NCI-H1092 (cell line): ENCODE data around the gene LMX1B.
"Not testable (repeated sequence)": the region's sequence is repeated elsewhere in the genome, so short reads cannot be mapped to it uniquely, and the experiment has no call there.

Experiments
- DNase-seq: peaks from one replicate; lab custom pipeline; 2025; lab: John Stamatoyannopoulos, UW

Gene LMX1B

DNA sequence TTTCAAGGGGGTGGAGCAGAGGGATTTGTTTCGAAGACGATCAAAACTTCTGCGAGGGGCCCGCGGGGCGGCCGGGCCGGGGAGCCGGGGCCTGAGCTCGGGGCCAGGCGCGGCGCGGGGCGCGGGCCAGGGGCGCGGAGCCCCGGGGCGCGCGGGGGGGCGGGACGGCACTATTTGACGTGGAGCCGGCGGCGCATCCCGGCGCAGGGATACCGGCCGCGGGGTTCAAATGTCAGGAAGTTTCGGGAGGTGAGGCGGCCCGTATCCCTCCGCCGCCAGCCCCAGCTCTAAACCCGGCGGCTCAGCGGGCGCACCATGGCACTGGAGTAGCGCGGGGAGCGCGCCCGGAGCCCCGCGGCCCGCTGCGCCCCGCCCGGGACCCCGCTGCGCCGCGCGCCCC is at the start of gene LMX1B:
Gene LMX1B, plus strand, starts transcription at position 278 of the 400 bp plus-strand sequence. CDS start 522 bp downstream, outside the sequence.
- no peak for DNase-seq

DNA sequence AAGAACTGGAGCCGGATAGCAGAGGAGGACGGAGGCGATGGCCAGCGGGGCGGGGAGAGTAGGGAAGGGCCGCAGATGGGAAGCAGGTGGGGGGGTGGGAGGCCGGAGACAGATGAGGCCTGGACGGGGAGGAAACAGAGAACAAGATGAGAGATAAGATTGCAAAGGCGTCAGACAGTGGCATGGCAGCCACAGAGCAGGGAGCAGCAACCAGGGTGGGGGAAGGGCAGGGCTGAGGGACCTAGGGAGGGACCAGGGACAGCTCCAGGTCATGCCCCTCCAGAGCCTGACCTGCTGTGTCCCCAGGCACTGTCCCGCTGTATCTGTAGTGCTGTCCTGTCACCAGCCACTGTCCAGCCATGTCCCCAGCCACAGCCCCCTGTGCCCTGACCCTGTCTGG is 49.6 kb upstream of the LMX1B start:
- DNase-seq = no peak

DNA sequence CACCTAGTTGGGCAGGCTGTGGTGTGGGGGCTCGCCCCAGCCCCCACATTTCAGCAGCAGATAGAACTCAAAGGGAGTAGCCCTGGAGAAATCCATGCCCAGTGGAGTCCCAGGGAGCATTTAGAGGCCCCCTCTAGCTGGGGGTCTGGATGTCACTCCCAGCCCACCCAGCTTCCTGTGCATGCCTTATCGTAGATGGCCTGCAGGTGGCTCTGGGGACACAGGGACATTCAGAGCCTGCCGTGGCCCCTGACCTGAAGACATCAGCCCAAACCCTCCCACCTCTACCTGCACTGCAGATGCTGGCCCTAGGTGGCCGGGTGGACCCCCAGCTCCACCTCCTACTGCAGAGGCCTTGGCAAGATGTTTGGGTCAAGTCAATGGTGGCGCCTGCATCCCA is 49.0 kb upstream of the LMX1B start:
- no peak for DNase-seq

DNA sequence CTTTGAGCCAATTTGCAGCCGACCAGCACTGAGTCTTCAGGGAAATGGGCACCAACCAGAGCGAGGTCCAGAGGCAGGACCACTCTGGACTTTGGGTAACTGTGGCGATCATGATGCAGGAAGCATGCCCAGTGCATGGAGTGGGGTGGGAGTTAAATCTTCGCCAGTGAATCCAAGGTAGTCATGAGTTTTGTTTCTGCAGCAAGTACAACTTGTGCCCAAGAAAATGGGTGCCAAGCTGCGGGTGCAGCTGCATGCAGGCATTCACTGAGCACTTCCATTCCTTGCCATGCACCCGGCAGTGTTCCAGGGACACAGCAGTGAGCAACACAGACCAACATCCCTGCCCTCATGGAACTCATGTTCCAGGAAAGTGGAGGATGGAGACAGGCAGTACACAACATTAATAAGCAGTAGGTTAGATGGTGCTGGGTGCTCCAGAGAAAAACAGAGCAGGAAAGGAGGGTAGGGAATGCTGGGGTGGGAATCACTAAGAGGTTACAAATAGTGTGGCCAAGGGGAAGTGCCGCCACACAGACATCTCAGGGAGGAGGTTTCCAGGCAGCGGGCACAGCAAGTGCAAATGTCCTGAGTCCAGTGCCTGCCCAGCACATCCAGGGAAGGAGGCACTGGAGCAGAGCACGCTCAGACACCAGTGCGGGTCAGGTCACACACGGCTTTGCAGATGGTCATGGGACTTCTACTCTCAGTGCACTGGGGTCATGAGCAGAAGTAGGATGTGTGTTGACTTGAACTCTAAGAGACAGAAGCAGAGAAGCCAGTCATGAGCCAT is 48.2 kb upstream of the LMX1B start:
- DNase-seq = no peak

DNA sequence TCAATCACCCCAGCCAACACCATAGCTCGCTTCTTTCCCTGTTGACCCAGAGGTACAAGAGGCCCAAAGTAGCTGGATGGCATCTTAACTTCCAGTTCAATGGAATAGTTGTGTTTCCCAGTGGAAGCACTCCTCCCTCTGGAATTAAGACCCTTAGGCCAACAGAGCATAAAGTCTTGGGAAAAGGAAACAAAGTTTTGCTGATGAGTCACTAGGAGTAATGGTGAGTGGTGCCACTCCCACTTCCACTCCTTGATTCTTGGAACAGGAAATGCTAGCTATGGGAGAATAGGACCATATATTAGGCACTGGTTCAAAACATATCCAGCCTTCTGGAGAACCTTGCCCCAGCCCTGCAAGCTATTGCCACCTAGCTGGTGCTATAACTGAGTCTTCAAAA is 44.7 kb upstream of the LMX1B start:
- no peak for DNase-seq

DNA sequence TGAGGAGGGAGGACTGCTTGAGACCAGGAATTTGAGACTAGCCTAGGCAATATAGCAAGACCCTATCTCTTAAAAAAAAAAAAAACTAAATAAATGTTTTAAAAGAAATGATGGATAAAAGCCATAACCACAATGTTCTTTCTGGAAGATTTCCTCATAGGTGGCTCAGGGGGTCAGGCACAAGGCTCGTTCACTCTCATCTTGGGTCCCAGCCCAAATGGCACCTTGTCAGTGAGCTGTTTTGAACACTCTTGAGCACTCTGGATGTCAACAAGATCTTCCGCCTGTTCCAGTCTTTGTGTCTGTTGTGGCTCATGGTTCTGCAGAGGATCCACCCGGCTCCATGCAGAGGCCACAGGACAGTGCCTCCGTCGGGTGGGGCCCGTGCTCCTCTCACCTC is 35.7 kb upstream of the LMX1B start:
- DNase-seq = no peak

DNA sequence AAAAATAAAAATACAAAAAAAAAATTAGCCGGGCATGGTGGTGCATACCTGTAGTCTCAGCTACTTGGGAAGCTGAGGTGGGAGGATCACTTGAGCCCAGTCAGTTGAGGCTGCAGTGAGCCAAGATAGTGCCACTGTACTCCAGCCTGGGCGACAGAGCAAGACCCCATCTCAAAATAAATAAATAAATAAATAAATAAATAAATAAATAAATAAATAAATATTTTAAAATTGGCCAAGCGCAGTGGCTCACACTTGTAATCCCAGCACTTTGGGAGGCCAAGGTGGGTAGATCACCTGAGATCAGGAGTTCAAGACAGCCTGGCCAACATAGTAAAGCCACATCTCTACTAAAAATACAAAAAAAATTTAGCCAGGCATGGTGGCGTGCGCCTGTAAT is 33.4 kb upstream of the LMX1B start:
- not testable (repeated sequence) for DNase-seq

DNA sequence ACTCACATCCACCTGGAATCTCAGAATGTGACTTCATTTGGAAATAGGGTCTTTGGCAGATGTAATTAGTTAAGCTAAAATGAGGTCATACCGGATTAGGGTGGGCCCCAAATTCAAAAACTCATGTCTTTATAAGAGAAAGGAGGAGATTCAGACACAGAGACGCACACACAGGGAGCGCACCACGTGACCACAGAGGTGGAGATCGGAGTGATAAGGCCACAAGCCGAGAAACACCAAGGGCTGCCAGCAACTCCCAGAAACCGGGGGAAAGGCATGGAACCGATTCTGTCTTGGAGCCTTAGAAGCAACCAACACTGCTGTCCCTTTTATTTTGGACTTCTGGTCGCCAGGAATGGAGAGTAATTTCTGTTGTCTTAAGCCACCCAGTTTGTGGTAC is 31.8 kb upstream of the LMX1B start:
- DNase-seq = no peak

DNA sequence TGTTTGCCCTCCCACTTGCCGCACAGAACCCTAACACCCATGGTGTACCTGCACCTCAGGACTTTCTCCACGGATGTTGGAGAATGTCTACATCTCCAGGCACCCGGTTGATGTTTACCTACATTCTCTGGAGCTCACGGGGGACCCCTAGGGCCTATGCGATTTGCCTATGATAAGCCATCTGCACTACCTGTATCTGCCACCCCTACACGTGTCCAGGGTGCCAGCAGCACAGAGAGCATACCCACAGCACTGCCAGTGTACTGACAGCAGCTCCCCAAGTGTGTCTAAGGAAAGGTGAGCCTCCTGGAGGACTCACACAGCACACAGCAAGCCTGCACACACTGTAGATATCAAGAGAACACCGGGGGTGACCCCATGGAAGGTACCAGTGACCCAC is 31.3 kb upstream of the LMX1B start:
- DNase-seq = no peak

DNA sequence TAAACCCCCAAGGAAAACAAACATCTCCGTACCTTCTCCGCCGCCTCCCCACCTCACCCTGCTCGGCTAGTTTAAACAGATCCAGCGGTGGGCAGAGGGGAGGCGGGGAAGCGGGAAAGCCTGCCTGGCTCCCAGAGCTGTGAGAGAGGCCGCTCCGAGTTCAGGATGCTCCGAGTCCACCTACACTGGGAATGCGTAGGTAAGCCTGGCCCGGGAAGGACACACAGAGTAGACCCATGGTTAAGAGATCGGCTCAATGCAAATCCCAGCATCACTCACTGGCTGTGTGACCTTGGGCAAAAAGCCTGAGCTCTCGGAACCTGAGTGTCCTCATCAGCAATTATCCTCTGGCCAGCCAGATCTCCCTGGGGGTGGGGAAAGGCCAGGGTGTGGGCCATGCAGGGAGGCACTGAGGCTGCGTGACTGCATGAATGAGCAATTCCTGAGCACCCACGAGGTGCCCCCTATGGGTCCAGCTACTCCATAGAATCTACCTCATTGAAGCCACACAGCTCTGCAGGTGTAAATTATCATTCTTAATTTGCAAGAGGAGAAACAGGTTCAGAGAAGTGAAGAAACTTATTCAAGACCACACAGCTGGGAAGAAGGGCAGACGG is 30.5 kb upstream of the LMX1B start:
- DNase-seq = no peak

DNA sequence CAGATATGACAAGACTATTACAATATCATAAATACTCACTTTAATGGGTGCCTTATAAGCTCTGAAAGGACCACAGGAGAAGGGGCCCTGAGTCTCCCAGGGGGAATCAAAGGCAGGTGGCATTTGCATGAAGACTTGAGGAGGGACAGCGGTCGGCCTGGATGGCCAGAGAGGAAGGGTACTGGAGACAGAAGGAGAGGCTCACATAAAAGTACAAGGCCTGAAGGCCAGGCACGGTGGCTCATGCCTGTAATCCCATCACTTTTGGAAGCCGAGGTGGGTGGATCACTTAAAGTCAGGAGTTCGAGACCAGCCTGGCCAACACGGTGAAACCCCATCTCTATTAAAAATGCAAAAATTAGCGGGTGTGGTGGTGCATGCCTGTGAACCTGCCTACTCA is 29.1 kb upstream of the LMX1B start:
- DNase-seq = no peak

DNA sequence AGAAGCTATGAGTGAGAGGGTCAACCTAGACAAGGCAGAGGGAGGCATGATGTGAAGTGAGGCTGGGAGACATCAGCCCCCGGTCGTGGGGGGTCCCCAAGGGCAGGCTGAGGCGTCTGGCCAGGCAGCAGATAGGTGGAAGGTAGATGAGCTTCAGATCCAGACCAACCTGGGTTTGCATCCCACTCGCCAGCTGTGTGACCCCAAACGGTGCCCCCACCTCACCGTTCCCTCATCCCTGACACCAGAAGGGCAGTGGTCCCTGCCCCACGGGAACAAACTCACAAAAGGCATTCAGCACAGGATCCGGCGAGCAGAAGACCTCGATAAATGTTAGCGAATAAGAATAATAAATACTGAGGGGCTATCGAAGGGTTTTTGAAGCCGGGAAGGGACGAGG is 27.5 kb upstream of the LMX1B start:
- DNase-seq = no peak

DNA sequence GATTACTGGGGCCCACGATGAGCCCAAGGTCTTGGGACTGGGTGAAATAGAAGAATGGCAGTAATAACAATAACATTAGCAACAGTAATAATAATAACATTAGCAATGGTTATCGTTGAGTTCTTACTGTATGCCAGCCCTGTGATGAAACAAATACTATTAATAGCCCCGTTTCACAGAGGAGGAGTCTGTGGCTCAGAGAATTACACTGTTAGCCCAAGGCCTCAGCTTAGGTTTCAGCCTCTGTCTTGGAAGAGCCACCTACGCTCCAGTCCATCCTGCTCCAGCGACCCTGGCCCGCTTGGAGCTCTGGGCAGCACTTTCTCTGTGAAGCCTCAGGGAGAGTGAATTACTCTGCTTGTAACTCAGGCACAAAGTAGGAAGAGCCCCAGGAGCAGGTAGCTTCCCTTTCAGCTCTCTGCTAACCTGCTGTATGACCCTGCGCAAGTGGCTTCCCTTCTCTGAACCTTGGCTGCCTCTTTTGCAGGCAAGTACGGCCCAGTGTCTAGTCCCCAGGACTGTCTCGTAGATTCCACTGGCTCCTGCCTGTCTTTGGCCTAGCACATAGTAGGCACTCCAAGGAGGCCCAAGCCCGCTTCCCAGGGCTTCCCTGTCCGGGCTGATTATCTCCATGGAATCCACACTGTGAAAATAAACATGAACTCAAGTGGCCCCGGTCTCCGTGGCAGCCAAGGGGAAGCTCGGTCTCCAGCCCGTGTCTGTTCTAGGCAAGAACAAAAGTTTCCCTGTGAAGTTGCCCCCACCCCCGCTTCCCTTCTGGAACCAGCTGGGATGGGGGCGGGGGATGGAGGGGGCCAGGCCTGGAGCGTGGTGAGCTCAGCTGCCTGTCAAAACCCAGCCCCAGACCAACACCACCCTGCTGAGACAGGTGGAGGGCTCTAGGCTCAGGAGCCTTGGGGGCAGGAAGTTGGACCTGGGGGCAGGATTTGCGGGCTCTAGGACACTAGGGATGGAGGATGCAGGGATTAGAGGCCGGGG is 26.2 kb upstream of the LMX1B start:
- no peak for DNase-seq

DNA sequence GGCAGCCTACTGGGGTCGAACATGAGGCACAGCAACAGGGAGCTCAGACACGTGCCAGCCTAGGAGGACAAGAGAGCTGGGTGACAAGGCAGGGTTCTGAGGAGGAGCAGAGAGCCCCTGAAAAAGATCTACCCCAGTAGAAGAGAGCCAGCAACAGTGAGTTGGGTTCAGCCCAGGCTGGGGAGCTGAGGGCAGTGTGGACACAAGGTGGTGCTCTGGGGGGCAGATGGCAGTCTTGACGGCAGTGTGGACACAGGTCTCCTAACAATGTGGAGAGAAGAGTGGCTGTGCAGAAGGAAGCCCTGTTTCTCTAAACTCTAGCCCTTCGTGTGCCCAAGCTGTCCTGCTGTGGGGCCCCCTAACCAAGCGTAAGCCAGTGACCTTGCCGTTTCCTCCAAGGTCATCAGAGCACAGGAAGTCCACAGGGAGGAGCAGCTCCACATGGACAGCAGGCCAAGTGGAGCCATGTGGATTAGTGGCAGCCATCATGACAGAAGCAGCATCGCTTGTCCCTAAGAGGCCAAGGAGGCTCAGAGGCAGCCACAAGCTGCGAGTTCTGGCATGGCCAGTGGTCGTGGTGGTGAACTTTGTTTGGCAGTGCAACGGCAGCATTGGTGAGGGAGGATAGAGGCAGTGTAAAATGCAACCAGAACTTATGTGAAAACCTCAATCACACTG is 25.1 kb upstream of the LMX1B start:
- DNase-seq = no peak

DNA sequence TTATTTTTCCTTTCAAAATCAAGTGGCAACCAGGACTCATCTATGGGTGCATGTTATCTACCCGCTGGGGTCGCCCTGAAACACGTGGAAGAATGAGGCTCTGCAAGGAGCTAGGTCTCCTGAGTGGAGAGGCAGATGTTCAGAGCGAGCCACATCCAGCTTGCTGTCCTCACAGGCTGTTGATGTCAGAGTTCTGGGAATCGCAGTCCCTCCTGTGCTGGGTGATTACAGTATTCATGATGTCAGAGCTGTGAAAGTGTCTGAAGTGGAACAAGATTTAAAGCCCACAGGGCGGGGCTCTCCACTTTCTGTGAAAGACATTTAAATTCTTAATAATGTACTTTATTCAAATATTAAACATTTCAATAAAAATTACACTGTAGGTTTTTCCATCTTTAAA is 24.4 kb upstream of the LMX1B start:
- DNase-seq = no peak

DNA sequence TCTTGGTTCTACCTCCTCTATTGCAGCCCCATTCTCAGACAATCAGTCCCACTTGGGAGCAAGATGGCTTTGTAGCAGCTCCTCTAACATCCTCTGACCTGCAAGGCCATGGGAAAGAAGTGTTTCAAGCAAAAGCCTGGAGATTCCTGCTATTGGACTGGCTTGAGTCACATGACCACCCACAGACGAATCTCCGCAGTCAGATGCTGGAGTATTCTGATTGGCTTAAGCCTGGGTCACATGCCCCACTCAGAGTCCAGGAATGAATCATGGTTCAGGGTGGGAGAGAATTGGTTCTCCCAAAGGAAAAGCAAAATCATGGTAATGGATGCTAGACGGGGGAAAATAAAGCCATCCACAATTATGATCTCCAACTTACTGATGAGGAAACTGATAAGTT is 22.6 kb upstream of the LMX1B start:
- DNase-seq = no peak

DNA sequence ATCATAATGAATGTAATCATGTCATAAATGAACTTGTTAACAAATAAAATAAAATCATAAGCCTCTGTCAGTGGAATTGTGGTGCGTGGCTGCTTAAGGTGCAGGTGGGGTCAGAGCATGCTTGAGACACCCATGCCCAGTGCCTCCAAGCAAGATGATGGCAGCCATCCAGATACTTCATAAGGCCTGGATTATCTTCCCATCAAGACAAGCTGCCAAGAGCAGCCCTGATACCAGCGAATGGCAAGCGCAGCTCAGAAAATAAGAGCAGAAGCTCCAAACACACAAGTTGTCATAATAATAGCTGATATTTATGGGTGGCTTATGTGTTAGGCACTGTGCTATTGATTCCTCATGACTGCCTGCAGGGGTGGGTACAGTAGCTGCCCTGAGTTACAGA is 21.8 kb upstream of the LMX1B start:
- no peak for DNase-seq

DNA sequence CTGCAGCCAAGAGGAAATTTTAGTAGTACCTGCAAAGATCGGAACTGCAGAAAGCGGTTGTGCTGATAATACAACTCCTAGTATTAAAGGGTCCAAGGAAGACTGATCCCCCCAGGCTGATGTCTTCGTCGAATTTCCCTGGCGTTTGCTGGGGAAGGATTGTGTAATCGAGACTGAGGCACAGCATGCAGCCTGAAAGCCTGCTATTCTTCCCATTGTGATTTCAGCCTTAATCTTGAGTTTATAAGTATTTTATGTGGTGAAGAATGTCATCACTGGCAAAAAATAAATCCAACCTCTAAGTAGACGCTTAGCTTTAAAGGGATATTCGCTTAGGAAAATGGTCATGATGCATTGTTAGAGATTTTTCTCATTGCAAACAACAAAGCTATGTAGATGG is 21.3 kb upstream of the LMX1B start:
- DNase-seq = no peak

DNA sequence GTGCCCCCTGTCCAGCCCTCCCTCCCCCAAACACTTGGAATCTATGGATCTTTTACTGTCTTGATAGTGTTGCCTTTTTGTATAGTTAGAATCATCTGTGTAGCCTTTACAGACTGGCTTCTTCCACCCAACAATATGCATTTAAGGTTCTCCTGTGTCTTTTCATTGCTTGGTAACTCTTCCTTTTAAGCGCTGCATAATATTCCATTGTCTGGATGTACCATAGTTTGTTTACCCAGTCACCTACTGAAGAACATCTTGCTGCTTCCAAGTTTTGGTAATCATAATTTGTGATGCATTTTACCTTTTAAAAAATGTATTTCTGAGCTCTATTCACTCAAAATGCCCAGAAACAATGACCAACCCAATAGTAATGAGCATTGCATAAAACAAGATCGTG is 17.7 kb upstream of the LMX1B start:
- DNase-seq = no peak

DNA sequence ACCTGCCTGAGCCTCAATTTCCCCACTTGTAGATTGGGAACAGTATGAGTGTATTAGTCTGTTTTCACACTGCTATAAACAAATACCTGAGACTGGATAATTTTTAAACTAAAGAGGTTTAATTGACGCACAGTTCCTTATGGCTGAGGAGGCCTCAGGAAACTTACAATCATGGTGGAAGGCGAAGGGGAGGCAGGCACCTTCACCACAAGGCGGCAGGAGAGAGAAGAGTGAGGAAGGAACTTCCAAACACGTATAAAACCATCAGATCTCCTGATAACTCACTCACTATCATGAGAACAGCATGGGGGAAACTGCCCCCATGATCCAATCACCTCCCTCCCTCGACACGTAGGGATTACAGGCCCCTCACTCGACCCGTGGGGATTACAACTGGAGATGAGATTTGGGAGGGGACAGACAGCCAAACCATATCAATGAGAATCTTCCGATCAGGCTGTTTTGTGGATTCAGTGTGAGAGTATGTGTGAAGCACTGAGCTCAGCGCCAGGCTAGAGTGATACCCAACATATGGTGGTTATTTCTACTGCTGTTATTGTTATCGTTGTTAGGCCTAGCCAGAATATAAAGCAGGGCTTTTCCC is 14.6 kb upstream of the LMX1B start:
- no peak for DNase-seq
